ENCODE measurements around the gene KRTAP5-9.
"Not testable (repeated sequence)": the region's sequence is repeated elsewhere in the genome, so short reads cannot be mapped to it uniquely, and the experiment has no call there.

Gene KRTAP5-9

DNA sequence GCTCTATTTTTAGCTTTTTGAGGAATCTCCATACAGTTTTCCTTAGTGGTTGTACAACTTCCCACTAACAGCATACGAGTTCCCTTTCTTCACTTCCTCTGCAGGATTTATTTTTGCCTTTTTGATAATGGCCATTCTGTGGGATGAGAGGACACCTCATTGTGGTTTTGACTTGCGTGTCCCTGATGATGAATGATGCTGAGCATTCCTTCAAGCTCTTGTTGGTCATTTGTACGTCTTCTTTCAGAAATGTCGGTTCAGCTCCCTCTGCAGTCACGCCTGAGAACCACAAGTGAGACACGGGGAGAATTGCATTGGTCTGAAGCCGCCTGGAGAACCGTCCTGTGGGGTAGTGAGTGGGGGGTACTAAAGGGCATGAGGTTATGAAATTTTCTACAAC, 15.2 kb downstream of the KRTAP5-9 start:
- no peaks in the 10 kb centered on the region for H3K27me3 ChIP-seq (replicated peaks; ENCODE audit: control insufficient read depth, insufficient read depth, low read length)
- H3K4me3 ChIP-seq (replicated peaks; ENCODE audit: low read depth, low read length), result no peak overlapping the region
- DNase-seq (ENCODE audit: extremely low read depth, insufficient read length), result no peak

GRCh38 chr11:71564430-71564829, 16.2 kb downstream of the KRTAP5-9 start:
- Histone ChIP-seq H3K36me3 (ENCODE audit: control insufficient read depth, insufficient read depth, low read length) (no peaks in the 10 kb centered on the region), H3K4me3 (replicated peaks; ENCODE audit: low read depth, low read length) (no peak overlapping the region), H3K27me3 (replicated peaks; ENCODE audit: control insufficient read depth, insufficient read depth, low read length) (no peaks in the 10 kb centered on the region)
- no peak for TF ChIP-seq CTCF (IDR thresholded peaks at IDR 0.05; ENCODE audit: insufficient read depth, low read length, poor library complexity, severe bottlenecking)
- no peak for DNase-seq (ENCODE audit: extremely low read depth, insufficient read length)

More for the DNA sequence above, 15.2 kb downstream of the KRTAP5-9 start:
- no peaks in the 10 kb centered on the region for H3K36me3 ChIP-seq (ENCODE audit: control insufficient read depth, insufficient read depth, low read length)
- peak; percentile 73 for TF ChIP-seq CTCF (IDR thresholded peaks at IDR 0.05; ENCODE audit: insufficient read depth, low read length, poor library complexity, severe bottlenecking)

GRCh38 chr11:71565263-71565662, 17.0 kb downstream of the KRTAP5-9 start, which contains the start of gene KRTAP5-10:
KRTAP5-10 (plus strand) TSS chr11:71565563; CDS start chr11:71565588, 25 bp downstream.
- no peak for DNase-seq (ENCODE audit: extremely low read depth, insufficient read length)
- Histone ChIP-seq H3K27me3 (replicated peaks; ENCODE audit: control insufficient read depth, insufficient read depth, low read length) (no peaks in the 10 kb centered on the region), H3K36me3 (ENCODE audit: control insufficient read depth, insufficient read depth, low read length) (no peaks in the 10 kb centered on the region), H3K4me3 (replicated peaks; ENCODE audit: low read depth, low read length) (no peak within 1 kb of the TSS)
- no peak for TF ChIP-seq CTCF (IDR thresholded peaks at IDR 0.05; ENCODE audit: insufficient read depth, low read length, poor library complexity, severe bottlenecking)

DNA sequence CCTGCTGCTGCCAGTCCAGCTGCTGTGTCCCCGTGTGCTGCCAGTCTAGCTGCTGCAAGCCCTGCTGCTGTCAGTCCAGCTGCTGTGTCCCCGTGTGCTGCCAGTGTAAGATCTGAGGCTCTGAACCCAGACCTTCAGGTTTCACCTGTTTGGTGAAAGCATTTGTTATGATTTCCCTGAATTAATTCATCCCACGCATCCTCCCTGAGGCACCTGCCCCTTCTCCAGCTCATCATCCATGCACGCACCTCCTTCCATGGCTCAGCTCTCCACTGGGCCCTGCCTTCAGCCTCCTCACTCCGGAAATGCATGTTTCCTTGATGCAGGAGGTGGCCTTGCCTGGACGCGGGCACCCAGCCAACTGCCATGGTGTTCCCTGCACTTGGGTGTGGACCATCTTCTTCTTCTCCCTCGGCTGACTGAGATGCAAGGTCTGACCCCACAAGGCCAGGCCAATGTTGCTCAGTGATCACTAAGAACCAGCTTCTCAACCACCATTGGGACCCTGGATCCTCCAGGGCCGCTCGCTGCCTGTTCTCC, 17.9 kb downstream of the KRTAP5-9 start:
- H3K36me3 ChIP-seq (ENCODE audit: control insufficient read depth, insufficient read depth, low read length), result no peaks in the 10 kb centered on the region
- no peak for DNase-seq (ENCODE audit: extremely low read depth, insufficient read length)
- H3K4me3 ChIP-seq (replicated peaks; ENCODE audit: low read depth, low read length), result no peak overlapping the region
- no peak for TF ChIP-seq CTCF (IDR thresholded peaks at IDR 0.05; ENCODE audit: insufficient read depth, low read length, poor library complexity, severe bottlenecking)
- no peaks in the 10 kb centered on the region for H3K27me3 ChIP-seq (replicated peaks; ENCODE audit: control insufficient read depth, insufficient read depth, low read length)

DNA sequence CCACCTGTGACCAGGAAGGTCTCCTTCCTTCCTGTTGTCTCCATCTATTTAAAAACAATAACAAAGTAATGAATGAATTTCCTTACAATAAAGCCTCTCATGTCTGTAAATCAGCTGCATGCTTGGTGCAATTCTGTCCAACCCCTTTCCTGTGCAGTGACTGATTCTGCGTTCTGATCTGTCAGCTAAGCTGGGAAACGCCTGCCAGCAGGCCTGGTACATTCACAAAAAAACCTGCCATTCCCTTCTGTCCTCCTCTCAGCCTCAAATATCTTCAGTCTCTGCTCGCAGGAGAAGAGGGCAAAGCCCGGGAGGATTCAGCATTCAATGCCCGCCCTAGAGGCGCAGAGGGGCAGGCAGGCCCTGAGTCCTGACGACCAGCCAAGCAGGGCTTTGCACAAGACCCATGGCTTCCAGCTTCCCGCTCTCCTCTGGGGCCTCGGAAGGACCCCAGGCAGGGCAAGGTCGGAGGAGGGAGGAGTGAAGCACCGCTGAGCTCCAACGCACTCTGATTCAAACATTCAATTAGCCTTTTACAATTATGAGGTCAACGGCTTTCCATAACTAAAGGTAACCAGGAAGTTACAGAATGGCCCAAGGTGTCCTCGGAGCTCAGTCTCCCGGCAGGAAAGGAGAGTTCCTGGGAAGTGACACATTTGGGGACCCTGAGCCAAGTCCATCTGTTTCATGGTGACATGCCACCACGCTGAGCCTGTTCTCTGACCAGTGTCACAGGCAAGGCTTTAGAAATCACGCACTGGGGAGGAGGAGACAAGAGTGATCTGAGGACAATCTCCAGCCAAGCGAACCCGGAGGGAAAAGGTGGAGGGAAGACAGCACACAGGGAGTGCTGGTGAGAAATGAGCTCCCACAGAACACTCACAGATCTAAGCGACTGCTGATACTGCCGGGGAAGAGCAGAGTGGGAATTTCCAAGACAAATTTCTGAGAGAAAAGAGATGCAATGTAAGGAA, 18.7 kb downstream of the KRTAP5-9 start:
- H3K27me3 ChIP-seq (replicated peaks; ENCODE audit: control insufficient read depth, insufficient read depth, low read length); H3K36me3 ChIP-seq (ENCODE audit: control insufficient read depth, insufficient read depth, low read length); DNase-seq (ENCODE audit: extremely low read depth, insufficient read length); H3K4me3 ChIP-seq (replicated peaks; ENCODE audit: low read depth, low read length): not testable (repeated sequence)

GRCh38 chr11:71567633-71568032, 19.4 kb downstream of the KRTAP5-9 start:
- not testable (repeated sequence) for H3K4me3 ChIP-seq (replicated peaks; ENCODE audit: low read depth, low read length); H3K36me3 ChIP-seq (ENCODE audit: control insufficient read depth, insufficient read depth, low read length); DNase-seq (ENCODE audit: extremely low read depth, insufficient read length); H3K27me3 ChIP-seq (replicated peaks; ENCODE audit: control insufficient read depth, insufficient read depth, low read length)

Measured in GM06990 (cell line).